T-cell (primary cell): ENCODE measurements around the gene PTGES2. TPM values are rescaled to one million over a fixed set of nuclear protein-coding genes. Genes with fewer than 3 reads are reported as not detected.

ENCODE experiments used
- ATAC-seq, 4 experiments: fragments of 200-7000 bp in 3 of 4; fragments of 150-1000 bp in 1 of 4; cut with Tn5 transposase; replicated peaks in 1 of 4; 1 replicate in 3 of 4; 2 replicates in 1 of 4; pipeline ENCODE4 v1.10.0; 2021; ENCODE audit warnings: moderate library complexity in 3 of 4, mild to moderate bottlenecking in 2 of 4, moderate number of reproducible peaks in 1 of 4
- CTCF ChIA-PET, 2 donors: fragments of 300-600 bp; sonication (Branson Sonifier 250); formaldehyde crosslinking; loops; one replicate each; lab custom pipeline; 2022; ENCODE audit warnings: antibody characterized with exemption in 2 of 2; lab: Charles Lee
- POLR2A ChIA-PET, 2 donors: fragments of 300-600 bp; sonication (Branson Sonifier 250); formaldehyde crosslinking; loops; one replicate each; lab custom pipeline; 2022; ENCODE audit warnings: antibody characterized with exemption in 2 of 2; lab: Charles Lee
- DNase-seq, 35 experiments: peaks; one replicate each; pipeline versions ENCODE4 v3.0.0 to v3.0.0-alpha.2; 2013 to 2023
- H3K27ac ChIP-seq: one replicate; pipeline ENCODE4 v1.5.1; 2013; ENCODE audit warnings: low read length
- H3K27me3 ChIP-seq, 2 experiments: replicated peaks in 1 of 2; 1 replicate in 1 of 2; 2 replicates in 1 of 2; pipeline versions ENCODE4 v1.6.1 to v1.7.0; 2013; ENCODE audit warnings: low read length in 1 of 2, mixed read lengths in 1 of 2; ENCODE audit not compliant: control insufficient read depth in 2 of 2, insufficient read depth in 2 of 2; ENCODE audit errors: extremely low read depth in 1 of 2
- H3K36me3 ChIP-seq, 2 donors: 1 replicate in 1 of 2; 2 replicates in 1 of 2; pipeline versions ENCODE4 v1.6.1 to v1.7.0; 2013; ENCODE audit warnings: low read length in 1 of 2; ENCODE audit not compliant: control insufficient read depth in 2 of 2, insufficient read depth in 1 of 2; ENCODE audit errors: extremely low read depth in 1 of 2
- H3K4me1 ChIP-seq, 2 experiments: 1 replicate in 1 of 2; 2 replicates in 1 of 2; pipeline versions ENCODE4 v1.6.1 to v1.7.0; 2013; ENCODE audit warnings: low read length in 2 of 2, mixed read lengths in 1 of 2; ENCODE audit not compliant: insufficient read depth in 2 of 2, control insufficient read depth in 1 of 2; ENCODE audit errors: extremely low read depth in 1 of 2
- H3K4me3 ChIP-seq, 2 donors: 1 replicate in 1 of 2; 2 replicates in 1 of 2; pipeline versions ENCODE4 v1.5.1 to v1.7.0; 2013; ENCODE audit warnings: mild to moderate bottlenecking in 2 of 2, low read length in 1 of 2, moderate library complexity in 1 of 2; ENCODE audit not compliant: control insufficient read depth in 1 of 2; ENCODE audit errors: extremely low read depth in 1 of 2
- H3K9me3 ChIP-seq: 2 replicates; pipeline ENCODE4 v1.7.0; 2013
- H3K27ac Mint-ChIP-seq, 2 donors: one replicate each; pipeline ENCODE4 v1.8.0; 2020 to 2021; ENCODE audit warnings: mild to moderate bottlenecking in 2 of 2, mixed read lengths in 2 of 2
- H3K27me3 Mint-ChIP-seq, 2 donors: one replicate each; pipeline ENCODE4 v1.8.0; 2021 to 2022; ENCODE audit warnings: mixed read lengths in 2 of 2
- H3K36me3 Mint-ChIP-seq: one replicate; pipeline ENCODE4 v1.8.0; 2021; ENCODE audit warnings: mixed read lengths
- H3K4me1 Mint-ChIP-seq, 3 donors: one replicate each; pipeline ENCODE4 v1.8.0; 2020 to 2022; ENCODE audit warnings: mixed read lengths in 3 of 3, mild to moderate bottlenecking in 1 of 3
- H3K4me3 Mint-ChIP-seq, 3 donors: one replicate each; pipeline ENCODE4 v1.8.0; 2020 to 2022; ENCODE audit warnings: mild to moderate bottlenecking in 3 of 3, mixed read lengths in 3 of 3, moderate library complexity in 3 of 3
- H3K9me3 Mint-ChIP-seq, 3 donors: one replicate each; pipeline ENCODE4 v1.8.0; 2020 to 2022; ENCODE audit warnings: mixed read lengths in 3 of 3
- WGBS: methylation state at CpG from one replicate; pipeline ENCODE4 v1.1.5; 2013; ENCODE audit warnings: missing lambda C conversion rate; ENCODE audit not compliant: insufficient coverage; 5-methylcytosine and 5-hydroxymethylcytosine counted together
- total RNA-seq, 35 experiments: library from RNA in 6 of 35; stranded (reverse) in 6 of 35; fragments of 120-200 nt in 1 of 35; gene quantifications; one replicate each; pipeline versions ENCODE4 v1.2.1 to v1.2.4 and lab custom pipeline; 2013 to 2026

The PTGES2 gene
- total RNA-seq, 5 donors from 2014 or later (not counting 1 experiment from before 2014, with no cell fraction given): 60.2 to 91.7 (median 79.2) TPM

DNA sequence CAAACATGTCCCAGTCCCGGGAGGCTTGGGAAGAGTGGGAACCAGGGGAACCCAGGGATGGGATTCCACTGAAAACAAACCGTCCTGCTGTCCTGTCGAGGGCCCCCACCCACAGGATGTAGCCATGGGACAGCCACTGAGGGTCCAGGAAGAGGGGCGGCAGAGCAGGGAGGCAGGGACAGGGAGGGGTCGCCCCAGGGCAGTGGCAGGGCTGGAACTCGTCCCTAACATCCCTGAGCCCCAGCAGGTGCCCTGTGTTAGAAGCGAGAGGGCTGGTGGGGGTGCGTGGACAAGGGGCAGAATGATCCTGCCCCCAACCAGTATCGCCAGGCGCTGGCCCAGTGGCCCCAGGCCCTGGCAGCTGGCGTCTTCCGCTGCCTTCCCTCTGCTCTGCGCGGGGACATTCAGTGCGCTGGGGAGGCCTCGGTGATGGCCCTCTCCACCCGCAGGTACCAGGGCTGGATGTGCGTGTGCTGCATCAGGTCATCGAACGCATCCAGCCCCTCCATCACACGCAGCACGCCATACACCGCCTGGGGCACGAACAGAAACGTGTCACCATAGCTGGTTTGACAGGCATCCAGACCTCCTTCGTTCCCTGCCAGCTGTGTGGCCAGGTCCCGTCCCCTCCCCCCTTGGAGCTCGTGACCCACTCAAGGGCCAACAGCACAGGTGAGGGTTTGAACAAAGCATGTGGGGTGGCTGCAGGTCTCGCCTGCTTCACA lies 6.6 kb downstream of the PTGES2 start:
- Mint-ChIP-seq H3K4me1 (peaks cover 19 to 27% (median 22%) of the 10 kb centered on the region in 3 donors), H3K36me3 (peaks cover 5% of the 10 kb centered on the region), H3K4me3 (no peak overlapping the region), H3K27me3 (no peaks in the 10 kb centered on the region), H3K9me3 (no peaks in the 10 kb centered on the region), H3K27ac (no peak overlapping the region)
- no peak for ATAC-seq
- Histone ChIP-seq H3K27me3 (no peaks in the 10 kb centered on the region), H3K4me3 (no peak overlapping the region), H3K9me3 (no peaks in the 10 kb centered on the region), H3K4me1 (peaks cover under 1 to 26% of the 10 kb centered on the region in 2 experiments), H3K36me3 (peaks cover 12 to 34% of the 10 kb centered on the region in 2 donors), H3K27ac (no peak overlapping the region)
- CTCF ChIA-PET: no interaction called here
- 92% methylated on average over 24 of the region's 29 CpGs for WGBS
- POLR2A ChIA-PET: no interaction called here
- no peak for DNase-seq

DNA sequence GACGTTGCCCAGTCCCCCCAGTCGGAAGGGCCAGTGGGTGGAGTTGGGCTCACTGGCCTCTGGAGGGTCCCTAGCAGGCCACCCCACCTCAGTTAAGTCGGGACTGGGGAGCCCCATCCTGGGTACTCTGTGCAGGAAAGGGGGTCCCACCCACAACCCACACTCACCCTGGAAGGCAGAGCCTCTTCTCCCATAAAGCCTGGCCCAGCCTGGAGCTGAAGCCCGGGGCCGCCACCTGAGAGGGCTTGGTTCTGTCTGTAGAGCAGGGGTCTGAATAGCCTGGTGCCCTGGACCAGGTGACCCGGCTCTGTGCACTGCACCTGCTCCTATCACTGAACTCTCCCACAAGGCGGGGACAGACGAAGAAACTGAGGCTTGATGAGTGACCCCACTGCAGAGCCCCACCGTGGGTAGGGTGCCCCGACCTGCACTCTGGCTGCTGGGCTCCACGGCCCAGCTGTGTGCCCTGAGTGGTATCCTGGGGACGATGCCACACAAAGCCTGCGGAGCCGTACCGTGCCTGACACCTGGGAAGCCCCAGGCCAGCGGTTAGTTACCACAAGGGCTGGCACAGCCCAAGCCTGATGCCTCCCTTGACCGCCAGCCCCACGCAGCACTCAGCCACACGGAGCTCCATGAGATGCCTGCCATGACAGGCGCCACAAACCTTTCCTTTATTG lies 7.3 kb downstream of the PTGES2 start:
- CTCF ChIA-PET: interaction anchor here in 1 of 2 donors (0.8 kb wide), 1 partner anchor 48 kb away, joined by 4 read pairs; no protein-coding TSS in a partner anchor
- H3K4me1 Mint-ChIP-seq: peaks cover 12 to 20% (median 17%) of the 10 kb centered on the region in 3 donors
- WGBS: 89% methylated on average over 15 of the region's 20 CpGs
- H3K9me3 ChIP-seq: no peaks in the 10 kb centered on the region
- POLR2A ChIA-PET: no interaction called here
- H3K4me3 Mint-ChIP-seq: no peak overlapping the region
- H3K27me3 ChIP-seq: no peaks in the 10 kb centered on the region
- H3K36me3 Mint-ChIP-seq: peaks cover 5% of the 10 kb centered on the region
- H3K27me3 Mint-ChIP-seq: no peaks in the 10 kb centered on the region
- H3K27ac ChIP-seq: no peak overlapping the region
- H3K4me3 ChIP-seq: no peak overlapping the region
- DNase-seq (no peak), ATAC-seq (no peak)
- peaks cover 12 to 33% of the 10 kb centered on the region in 2 donors for H3K36me3 ChIP-seq
- no peak overlapping the region for H3K27ac Mint-ChIP-seq
- H3K9me3 Mint-ChIP-seq: no peaks in the 10 kb centered on the region
- peaks cover 0 to 22% of the 10 kb centered on the region in 2 experiments for H3K4me1 ChIP-seq

DNA sequence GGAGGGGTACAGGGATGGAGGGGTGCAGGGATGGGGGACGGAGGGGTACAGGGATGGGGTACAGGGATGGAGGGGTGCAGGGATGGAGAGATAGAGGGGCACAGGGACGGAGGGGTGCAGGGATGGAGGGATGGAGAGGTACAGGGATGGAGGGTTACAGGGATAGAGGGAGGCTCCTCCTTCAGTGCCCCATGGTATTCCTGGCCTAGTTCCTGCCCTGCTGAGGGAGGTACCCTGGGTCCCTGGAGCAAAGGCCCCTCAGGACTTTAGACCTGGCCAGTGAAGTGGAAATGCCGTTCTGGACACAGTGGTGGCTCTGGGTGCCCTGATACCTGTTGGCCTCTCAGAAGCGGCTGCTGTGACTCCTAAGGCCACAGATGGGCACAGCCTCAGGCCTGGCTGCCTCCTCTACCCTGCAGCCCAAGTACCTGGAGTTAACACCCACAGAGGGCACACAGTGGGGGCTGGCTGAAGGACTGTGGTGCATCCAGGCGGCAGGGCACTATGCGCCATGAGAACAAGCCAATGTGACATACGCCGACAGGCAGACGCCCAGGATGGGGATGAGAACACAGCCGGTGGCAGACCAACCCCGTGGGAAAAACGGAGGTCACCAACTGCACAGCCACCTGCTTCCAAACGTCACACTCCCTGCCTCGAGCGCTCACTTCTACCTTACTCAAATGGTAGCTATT lies 8.4 kb downstream of the PTGES2 start:
- H3K27me3 Mint-ChIP-seq: no peaks in the 10 kb centered on the region
- no peak overlapping the region for H3K27ac Mint-ChIP-seq
- H3K4me3 Mint-ChIP-seq: no peak overlapping the region
- ChIA-PET CTCF (interaction anchor here in 1 of 2 donors (0.8 kb wide), 1 partner anchor 46 kb away, joined by 4 read pairs; no protein-coding TSS in a partner anchor), POLR2A (no interaction called here)
- Histone ChIP-seq H3K4me3 (no peak overlapping the region), H3K36me3 (peaks cover 12 to 30% of the 10 kb centered on the region in 2 donors), H3K4me1 (peaks cover 0 to 15% of the 10 kb centered on the region in 2 experiments), H3K27me3 (no peaks in the 10 kb centered on the region), H3K9me3 (no peaks in the 10 kb centered on the region), H3K27ac (no peak overlapping the region)
- peaks cover 8% of the 10 kb centered on the region for H3K36me3 Mint-ChIP-seq
- no peak for ATAC-seq
- DNase-seq: no peak
- WGBS: 93% methylated on average over 7 of the region's 15 CpGs
- H3K4me1 Mint-ChIP-seq: peaks cover 7 to 15% (median 11%) of the 10 kb centered on the region in 3 donors
- no peaks in the 10 kb centered on the region for H3K9me3 Mint-ChIP-seq

DNA sequence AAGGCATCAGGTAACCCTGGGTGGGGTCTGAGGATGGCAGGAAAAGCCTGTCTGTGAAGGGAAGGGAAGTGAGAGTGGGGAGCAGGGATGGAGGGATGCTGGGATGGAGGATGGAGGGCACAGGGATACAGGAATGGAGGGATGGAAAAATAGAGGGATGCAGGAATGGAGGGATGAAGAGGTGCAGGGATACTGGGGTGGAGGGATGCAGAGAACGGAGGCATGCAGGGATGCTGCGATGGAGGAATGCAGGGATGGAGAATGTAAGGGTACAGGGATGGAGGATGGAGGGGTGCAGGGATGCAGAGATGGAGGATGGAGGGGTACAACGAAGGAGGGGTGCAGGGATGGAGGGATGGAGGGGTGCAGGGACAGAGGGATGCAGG lies 9.1 kb downstream of the PTGES2 start:
- H3K27me3 Mint-ChIP-seq: no peaks in the 10 kb centered on the region
- peaks cover 8 to 29% of the 10 kb centered on the region in 2 donors for H3K36me3 ChIP-seq
- DNase-seq (no peak), ATAC-seq (no peak)
- no peaks in the 10 kb centered on the region for H3K9me3 ChIP-seq
- H3K4me3 Mint-ChIP-seq: no peak overlapping the region
- H3K9me3 Mint-ChIP-seq: no peaks in the 10 kb centered on the region
- ChIA-PET CTCF (no interaction called here), POLR2A (no interaction called here)
- no peak overlapping the region for H3K4me3 ChIP-seq
- H3K27ac Mint-ChIP-seq: peak overlapping the region; percentile 11 to 55
- 82% methylated on average over 3 of the region's 3 CpGs for WGBS
- peaks cover 0 to 15% of the 10 kb centered on the region in 2 experiments for H3K4me1 ChIP-seq
- no peaks in the 10 kb centered on the region for H3K27me3 ChIP-seq
- peaks cover 11% of the 10 kb centered on the region for H3K36me3 Mint-ChIP-seq
- no peak overlapping the region for H3K27ac ChIP-seq
- H3K4me1 Mint-ChIP-seq: peaks cover 7 to 15% (median 11%) of the 10 kb centered on the region in 3 donors

DNA sequence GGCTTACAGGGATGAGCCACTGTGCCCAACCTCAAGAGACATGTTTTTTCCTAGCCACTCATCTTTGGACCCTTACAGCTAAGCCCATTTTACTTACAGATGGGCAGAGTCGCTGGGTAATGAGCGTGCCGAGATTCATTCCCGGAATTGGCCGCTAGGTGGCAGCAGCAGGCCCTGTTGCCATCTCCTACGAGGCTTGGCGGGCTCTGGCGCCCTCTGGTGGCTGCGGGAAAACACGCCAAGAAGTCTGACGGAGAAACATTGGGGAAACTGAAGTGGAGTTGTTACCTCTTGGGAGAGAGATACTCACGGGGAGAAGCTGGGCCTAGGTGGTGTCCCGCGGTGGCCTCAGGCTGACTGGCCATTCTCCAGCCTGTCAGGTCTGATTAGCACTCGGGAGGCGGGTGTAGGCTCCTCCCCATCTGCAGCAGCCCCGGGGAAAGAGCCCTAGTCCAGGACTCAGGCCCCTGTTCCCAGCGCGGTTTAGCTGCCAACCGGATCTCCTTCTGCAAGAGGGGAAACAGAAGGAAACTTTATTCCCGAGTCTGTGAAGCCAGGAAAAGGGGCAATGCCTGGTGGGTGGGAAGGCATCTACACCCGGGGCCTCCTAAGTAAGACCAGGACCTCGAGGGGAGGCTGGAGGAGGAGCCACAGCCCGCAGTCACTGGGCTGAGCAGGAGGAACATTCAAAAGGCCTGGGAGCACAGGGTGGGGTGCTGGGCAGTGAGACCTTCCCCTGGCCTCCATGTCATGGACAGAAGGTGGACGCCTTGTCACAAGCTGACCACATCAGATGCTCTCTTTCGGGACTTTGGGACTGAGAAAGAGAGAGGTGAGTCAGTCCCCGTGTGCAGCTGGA lies 9.7 kb downstream of the PTGES2 start:
- Histone ChIP-seq H3K36me3 (peaks cover 11 to 30% of the 10 kb centered on the region in 2 donors), H3K4me3 (no peak overlapping the region), H3K27ac (no peak overlapping the region), H3K27me3 (no peaks in the 10 kb centered on the region), H3K4me1 (peaks cover 0 to 15% of the 10 kb centered on the region in 2 experiments), H3K9me3 (no peaks in the 10 kb centered on the region)
- Mint-ChIP-seq H3K9me3 (no peaks in the 10 kb centered on the region), H3K4me3 (no peak overlapping the region), H3K27me3 (no peaks in the 10 kb centered on the region), H3K36me3 (peaks cover 12% of the 10 kb centered on the region), H3K27ac (peak overlapping the region; percentile 11 to 62), H3K4me1 (peaks cover 7 to 15% (median 11%) of the 10 kb centered on the region in 3 donors)
- ATAC-seq (peak; percentile 83 to 90 (median 86)), DNase-seq (peak; percentile 81 to 99 (median 94))
- WGBS: 12% methylated on average over 20 of the region's 27 CpGs
- ChIA-PET CTCF (interaction anchor here (0.5 to 1.1 kb wide), 7 partner anchors 11 to 299 kb away, joined by 3 to 4 read pairs (median 3); no protein-coding TSS in a partner anchor), POLR2A (interaction anchor here in 1 of 2 donors (0.6 kb wide), 1 partner anchor 1305 kb away, joined by 5 read pairs; no protein-coding TSS in a partner anchor)
